ENCODE measurements around the gene PKHD1.

GRCh38 chr6:51568771-51569170 is 518.6 kb downstream of the PKHD1 start:
- no peak for TF ChIP-seq CTCF (IDR thresholded peaks at IDR 0.05; ENCODE audit: low read depth, low read length)
- no peak for TF ChIP-seq POLR2A (IDR thresholded peaks at IDR 0.05; ENCODE audit: extremely low read depth, insufficient read length)
- no peak for TF ChIP-seq MAX (IDR thresholded peaks at IDR 0.05; ENCODE audit: low read depth, low read length)
